Measurements from ENCODE around the gene SHC1.

SHC1 gene

DNA sequence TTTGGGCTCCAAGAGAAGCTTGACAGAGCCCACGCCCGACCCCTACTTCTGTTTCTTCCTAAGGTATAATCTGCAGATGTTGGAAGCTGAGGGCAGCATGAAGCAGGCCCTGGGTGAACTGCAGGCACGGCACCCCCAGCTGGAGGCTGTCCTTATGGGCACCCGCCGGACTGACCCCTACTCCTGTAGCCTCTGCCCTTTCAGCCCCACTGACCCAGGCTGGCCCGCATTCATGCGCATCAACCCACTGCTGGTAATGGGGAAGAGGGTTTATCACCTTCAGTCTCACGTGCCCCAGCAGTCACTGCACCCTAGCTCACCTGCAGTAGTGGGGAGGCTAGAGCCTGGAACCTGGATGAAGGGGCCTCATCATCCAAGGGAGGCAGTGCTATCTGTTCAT is 19.7 kb upstream of the SHC1 start (continued):
- TF ChIP-seq ZFP3 (tag by site-specific recombination; IDR thresholded peaks at IDR 0.05; ENCODE audit: low read depth): no peak
- TF ChIP-seq ZNF830 (tag by site-specific recombination; IDR thresholded peaks at IDR 0.05; ENCODE audit: low read depth): no peak
- TF ChIP-seq, protein P1, sequence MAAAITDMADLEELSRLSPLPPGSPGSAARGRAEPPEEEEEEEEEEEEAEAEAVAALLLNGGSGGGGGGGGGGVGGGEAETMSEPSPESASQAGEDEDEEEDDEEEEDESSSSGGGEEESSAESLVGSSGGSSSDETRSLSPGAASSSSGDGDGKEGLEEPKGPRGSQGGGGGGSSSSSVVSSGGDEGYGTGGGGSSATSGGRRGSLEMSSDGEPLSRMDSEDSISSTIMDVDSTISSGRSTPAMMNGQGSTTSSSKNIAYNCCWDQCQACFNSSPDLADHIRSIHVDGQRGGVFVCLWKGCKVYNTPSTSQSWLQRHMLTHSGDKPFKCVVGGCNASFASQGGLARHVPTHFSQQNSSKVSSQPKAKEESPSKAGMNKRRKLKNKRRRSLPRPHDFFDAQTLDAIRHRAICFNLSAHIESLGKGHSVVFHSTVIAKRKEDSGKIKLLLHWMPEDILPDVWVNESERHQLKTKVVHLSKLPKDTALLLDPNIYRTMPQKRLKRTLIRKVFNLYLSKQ (tag by site-specific recombination; IDR thresholded peaks at IDR 0.05; ENCODE audit: borderline replicate concordance): no peak
- no peak for TF ChIP-seq MYNN (tag by site-specific recombination; IDR thresholded peaks at IDR 0.05; ENCODE audit: borderline replicate concordance)
- no peak for TF ChIP-seq REPIN1 (tag by site-specific recombination; IDR thresholded peaks at IDR 0.05; ENCODE audit: low read depth)
- TF ChIP-seq ZNF629 (tag by site-specific recombination; IDR thresholded peaks at IDR 0.05): no peak
- TF ChIP-seq ZBTB20 (tag by site-specific recombination; IDR thresholded peaks at IDR 0.05): no peak

DNA sequence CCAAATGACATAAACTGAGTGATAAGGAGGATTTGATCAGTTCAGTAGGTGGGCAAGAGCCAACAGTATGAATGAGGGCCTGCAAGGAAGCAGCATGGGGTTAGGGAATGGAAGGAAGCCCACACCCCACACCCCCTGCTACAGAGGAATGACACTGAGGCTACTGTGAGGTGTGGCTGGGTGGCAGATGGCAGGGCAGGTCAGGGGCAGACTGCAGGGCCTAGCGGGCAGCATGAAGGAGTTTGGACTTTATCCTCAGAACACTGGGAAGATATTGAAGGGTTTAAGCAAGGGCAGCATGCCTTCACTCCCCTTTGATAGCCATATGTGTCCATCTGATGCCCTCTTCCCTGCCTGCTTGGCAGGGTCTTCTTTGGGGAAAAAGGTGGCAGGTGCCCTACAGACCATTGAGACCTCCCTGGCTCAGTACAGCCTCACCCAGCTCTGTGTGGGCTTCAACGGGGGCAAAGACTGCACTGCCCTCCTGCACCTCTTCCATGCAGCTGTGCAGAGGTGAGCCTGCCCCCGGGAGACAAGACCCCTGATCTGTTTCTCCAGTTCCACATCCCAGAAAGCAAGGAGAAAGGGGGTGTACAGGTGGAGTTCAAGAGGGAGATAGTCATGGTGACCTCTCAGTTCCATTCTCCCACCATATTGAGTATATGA is 18.8 kb upstream of the SHC1 start:
- POLR2A ChIA-PET: interaction anchor here (1.3 kb wide), 1 partner anchor 34 kb away, joined by 5 read pairs; the partner anchor contains the start of gene PBXIP1

DNA sequence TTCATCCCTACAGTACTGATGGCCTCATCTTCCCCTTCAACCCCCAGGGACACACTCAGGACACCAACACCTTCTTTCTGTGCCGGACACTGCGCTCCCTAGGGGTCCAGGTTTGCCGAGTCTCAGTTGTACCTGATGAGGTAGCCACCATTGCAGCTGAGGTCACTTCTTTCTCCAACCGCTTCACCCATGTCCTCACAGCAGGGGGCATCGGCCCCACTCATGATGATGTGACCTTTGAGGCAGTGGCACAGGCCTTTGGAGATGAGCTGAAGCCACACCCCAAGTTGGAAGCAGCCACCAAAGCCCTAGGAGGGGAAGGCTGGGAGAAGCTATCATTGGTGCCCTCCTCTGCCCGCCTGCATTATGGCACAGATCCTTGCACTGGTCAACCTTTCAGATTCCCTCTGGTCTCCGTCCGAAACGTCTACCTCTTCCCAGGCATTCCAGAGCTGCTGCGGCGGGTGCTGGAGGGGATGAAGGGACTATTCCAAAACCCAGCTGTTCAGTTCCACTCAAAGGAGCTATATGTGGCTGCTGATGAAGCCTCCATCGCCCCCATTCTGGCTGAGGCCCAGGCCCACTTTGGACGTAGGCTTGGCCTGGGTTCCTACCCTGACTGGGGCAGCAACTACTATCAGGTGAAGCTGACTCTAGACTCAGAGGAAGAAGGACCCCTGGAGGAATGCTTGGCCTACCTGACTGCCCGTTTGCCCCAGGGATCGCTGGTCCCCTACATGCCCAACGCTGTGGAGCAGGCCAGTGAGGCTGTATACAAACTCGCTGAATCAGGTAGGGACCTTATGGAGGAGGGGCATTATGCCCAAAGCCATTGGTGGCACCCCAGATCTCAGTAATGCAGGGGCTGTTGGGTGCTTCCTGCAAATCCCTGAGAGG is 17.8 kb upstream of the SHC1 start:
- Histone ChIP-seq H3K36me3 (ENCODE audit: control insufficient read depth in 2 of 2, insufficient read depth in 1 of 2, low read length in 2 of 2) (peaks cover 7 to 53% of the 10 kb centered on the region in 2 experiments; a peak in 2 of 3 replicates), H3K27ac (ENCODE audit: extremely low read depth, low read depth, low read length) (no peak overlapping the region), H3K4me3 (ENCODE audit: low read depth, low read length) (no peak overlapping the region), H3K4me1 (ENCODE audit: control insufficient read depth, insufficient read depth, low read length) (no peaks in the 10 kb centered on the region), H3K9me3 (ENCODE audit: control insufficient read depth, insufficient read depth, low read depth, low read length) (no peaks in the 10 kb centered on the region)
- ChIA-PET CTCF (interaction anchor here (0.6 to 2.6 kb wide), 8 partner anchors 8 to 657 kb away, joined by 3 to 15 read pairs (median 4); partner anchors contain the start of gene PBXIP1), POLR2A (interaction anchor here (0.9 to 1.3 kb wide), 5 partner anchors 11 to 32 kb away, joined by 3 to 5 read pairs (median 3); partner anchors contain the start of genes PBXIP1 and SHC1)
- TF ChIP-seq ZFHX2 (tag by site-specific recombination; conservative IDR thresholded peaks at IDR 0.05) (no peak), ZNF843 (tag by site-specific recombination; IDR thresholded peaks at IDR 0.05) (no peak), ZFP69B (tag by site-specific recombination; IDR thresholded peaks at IDR 0.05) (no peak), CTCF (tag by site-specific recombination; IDR thresholded peaks at IDR 0.05) (0 out of 2 replicates have a peak, but pooled peaks have one; percentile 22), MZF1 (tag by site-specific recombination; IDR thresholded peaks at IDR 0.05; ENCODE audit: borderline replicate concordance) (no peak), ZNF621 (tag by site-specific recombination; IDR thresholded peaks at IDR 0.05) (no peak), ZNF157 (tag by site-specific recombination; IDR thresholded peaks at IDR 0.05) (no peak), ZNF76 (tag by site-specific recombination; IDR thresholded peaks at IDR 0.05; ENCODE audit: borderline replicate concordance, low read depth) (no peak)
- TF ChIP-seq, protein P2, sequence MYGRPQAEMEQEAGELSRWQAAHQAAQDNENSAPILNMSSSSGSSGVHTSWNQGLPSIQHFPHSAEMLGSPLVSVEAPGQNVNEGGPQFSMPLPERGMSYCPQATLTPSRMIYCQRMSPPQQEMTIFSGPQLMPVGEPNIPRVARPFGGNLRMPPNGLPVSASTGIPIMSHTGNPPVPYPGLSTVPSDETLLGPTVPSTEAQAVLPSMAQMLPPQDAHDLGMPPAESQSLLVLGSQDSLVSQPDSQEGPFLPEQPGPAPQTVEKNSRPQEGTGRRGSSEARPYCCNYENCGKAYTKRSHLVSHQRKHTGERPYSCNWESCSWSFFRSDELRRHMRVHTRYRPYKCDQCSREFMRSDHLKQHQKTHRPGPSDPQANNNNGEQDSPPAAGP (tag by site-specific recombination; IDR thresholded peaks at IDR 0.05): no peak
- TF ChIP-seq, protein P3, sequence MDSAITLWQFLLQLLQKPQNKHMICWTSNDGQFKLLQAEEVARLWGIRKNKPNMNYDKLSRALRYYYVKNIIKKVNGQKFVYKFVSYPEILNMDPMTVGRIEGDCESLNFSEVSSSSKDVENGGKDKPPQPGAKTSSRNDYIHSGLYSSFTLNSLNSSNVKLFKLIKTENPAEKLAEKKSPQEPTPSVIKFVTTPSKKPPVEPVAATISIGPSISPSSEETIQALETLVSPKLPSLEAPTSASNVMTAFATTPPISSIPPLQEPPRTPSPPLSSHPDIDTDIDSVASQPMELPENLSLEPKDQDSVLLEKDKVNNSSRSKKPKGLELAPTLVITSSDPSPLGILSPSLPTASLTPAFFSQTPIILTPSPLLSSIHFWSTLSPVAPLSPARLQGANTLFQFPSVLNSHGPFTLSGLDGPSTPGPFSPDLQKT (IDR thresholded peaks at IDR 0.05; ENCODE audit: borderline replicate concordance, low read depth, low read length): no peak
- TF ChIP-seq, protein P4, sequence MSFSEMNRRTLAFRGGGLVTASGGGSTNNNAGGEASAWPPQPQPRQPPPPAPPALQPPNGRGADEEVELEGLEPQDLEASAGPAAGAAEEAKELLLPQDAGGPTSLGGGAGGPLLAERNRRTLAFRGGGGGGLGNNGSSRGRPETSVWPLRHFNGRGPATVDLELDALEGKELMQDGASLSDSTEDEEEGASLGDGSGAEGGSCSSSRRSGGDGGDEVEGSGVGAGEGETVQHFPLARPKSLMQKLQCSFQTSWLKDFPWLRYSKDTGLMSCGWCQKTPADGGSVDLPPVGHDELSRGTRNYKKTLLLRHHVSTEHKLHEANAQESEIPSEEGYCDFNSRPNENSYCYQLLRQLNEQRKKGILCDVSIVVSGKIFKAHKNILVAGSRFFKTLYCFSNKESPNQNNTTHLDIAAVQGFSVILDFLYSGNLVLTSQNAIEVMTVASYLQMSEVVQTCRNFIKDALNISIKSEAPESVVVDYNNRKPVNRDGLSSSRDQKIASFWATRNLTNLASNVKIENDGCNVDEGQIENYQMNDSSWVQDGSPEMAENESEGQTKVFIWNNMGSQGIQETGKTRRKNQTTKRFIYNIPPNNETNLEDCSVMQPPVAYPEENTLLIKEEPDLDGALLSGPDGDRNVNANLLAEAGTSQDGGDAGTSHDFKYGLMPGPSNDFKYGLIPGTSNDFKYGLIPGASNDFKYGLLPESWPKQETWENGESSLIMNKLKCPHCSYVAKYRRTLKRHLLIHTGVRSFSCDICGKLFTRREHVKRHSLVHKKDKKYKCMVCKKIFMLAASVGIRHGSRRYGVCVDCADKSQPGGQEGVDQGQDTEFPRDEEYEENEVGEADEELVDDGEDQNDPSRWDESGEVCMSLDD (tag by site-specific recombination; IDR thresholded peaks at IDR 0.05): no peak

More for the DNA sequence above, 18.8 kb upstream of the SHC1 start:
- CTCF ChIA-PET: interaction anchor here (1.0 to 1.3 kb wide), 3 partner anchors 10 to 60 kb away, joined by 4 to 7 read pairs (median 4); no protein-coding TSS in a partner anchor
- Histone ChIP-seq H3K36me3 (ENCODE audit: control insufficient read depth in 2 of 2, insufficient read depth in 1 of 2, low read length in 2 of 2) (peaks cover 7 to 53% of the 10 kb centered on the region in 2 experiments; a peak in 2 of 3 replicates), H3K9me3 (ENCODE audit: control insufficient read depth, insufficient read depth, low read depth, low read length) (no peaks in the 10 kb centered on the region), H3K4me3 (ENCODE audit: low read depth, low read length) (no peak overlapping the region), H3K27ac (ENCODE audit: extremely low read depth, low read depth, low read length) (no peak overlapping the region), H3K4me1 (ENCODE audit: control insufficient read depth, insufficient read depth, low read length) (no peaks in the 10 kb centered on the region)
- TF ChIP-seq ZNF488 (tag by site-specific recombination; IDR thresholded peaks at IDR 0.05): no peak

All from HEK293 (cell line).